GM21381 (cell line): ENCODE measurements around the gene RABGAP1L.
"Not testable (repeated sequence)": the region's sequence is repeated elsewhere in the genome, so short reads cannot be mapped to it uniquely, and the experiment has no call there.

Experiments used
- ATAC-seq: cut with Tn5 transposase; IDR thresholded peaks from one replicate; pipeline ENCODE4 v1.9.1; 2021; ENCODE audit warnings: mild to moderate bottlenecking, moderate library complexity; ENCODE audit not compliant: unreplicated experiment

RABGAP1L gene

DNA sequence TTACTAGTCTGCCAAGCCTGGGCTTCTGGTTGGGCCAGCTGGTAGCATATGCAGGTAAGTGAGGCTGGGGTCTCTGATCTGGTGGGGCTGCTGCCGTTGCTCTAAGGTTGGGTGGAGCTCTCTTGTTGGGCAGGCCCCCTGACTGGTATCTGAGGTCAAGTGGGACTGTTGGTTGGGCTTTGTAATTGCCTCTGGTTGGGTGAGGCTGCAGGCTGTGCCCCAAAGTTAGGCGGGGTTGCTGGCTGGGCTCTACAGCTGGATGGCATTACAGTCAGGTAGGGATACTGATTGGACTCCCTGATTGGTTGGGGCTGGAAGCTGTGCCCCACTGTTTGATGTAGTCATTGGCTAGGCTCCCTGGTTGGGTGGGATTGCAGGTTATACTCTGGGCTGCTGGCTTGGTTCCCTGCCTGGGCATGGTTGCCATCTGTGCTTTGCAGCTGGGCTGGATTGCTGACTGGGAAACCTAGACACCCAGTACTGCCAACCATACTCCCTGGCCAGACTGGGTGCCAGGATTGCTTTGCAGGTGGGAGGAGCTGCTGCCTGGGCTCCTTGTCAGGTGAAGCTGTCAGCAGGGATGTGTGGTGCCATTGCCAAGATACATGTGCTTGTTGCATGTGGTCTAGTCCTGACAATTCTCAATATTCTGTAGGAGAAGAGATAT, 130.5 kb downstream of the RABGAP1L start:
- ATAC-seq, result no peak

DNA sequence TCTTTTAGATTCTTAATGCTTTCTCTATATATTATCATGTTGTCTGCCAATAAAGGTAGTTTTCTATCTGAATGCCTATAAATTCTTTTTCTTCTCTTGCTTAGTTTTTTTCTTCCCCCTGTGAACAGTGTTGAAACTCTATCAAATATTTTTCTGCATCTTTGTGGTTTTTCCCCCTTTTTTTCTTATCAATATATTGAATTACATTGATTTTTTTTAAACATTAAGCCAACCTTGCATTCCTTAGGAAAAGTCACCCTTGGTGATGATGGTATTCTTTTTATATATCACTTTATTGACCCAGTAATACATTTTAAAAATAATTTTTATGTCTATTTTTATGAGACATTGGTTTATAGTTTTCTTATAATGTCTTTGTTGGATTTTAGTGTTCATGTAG, 131.7 kb downstream of the RABGAP1L start:
- no peak for ATAC-seq

DNA sequence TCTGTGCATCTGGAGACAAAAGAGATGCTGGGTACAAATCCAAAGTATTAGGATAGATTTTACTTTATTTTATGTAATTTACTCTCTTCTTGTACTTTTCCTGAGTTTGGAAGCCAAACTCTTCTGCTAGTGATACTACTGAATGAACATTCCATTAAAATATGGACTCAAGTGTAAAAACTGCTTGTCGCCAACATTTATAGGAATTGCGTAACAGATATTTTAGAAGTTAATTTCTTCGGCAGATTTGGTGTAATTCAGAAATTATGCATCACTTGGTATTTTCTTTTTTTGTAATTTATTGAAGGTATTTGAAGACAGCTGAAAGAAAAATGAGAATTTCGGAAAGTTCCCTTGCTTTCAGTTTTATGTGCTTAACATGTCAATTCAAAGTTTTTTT, 137.0 kb downstream of the RABGAP1L start:
- ATAC-seq, result no peak

DNA sequence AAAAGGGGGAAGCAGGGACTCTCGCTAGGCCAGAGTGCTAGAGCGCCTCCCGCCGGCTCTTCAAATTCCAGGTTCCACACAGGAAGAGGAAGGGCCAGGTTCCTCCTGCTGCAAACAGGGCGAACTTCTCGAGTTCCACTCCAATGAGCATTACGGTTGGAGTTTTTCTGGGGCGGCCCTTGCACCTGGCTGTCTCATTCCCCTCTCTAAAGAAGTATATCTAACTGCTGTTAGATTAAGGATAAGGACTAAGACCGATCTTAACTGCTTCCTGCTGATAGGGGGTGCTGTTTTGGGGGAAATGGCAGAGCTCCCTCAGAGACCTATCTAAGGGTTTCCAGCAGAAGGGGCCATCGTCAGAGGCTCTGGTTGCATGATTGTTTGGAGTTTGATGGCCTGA, 138.0 kb downstream of the RABGAP1L start:
- no peak for ATAC-seq

DNA sequence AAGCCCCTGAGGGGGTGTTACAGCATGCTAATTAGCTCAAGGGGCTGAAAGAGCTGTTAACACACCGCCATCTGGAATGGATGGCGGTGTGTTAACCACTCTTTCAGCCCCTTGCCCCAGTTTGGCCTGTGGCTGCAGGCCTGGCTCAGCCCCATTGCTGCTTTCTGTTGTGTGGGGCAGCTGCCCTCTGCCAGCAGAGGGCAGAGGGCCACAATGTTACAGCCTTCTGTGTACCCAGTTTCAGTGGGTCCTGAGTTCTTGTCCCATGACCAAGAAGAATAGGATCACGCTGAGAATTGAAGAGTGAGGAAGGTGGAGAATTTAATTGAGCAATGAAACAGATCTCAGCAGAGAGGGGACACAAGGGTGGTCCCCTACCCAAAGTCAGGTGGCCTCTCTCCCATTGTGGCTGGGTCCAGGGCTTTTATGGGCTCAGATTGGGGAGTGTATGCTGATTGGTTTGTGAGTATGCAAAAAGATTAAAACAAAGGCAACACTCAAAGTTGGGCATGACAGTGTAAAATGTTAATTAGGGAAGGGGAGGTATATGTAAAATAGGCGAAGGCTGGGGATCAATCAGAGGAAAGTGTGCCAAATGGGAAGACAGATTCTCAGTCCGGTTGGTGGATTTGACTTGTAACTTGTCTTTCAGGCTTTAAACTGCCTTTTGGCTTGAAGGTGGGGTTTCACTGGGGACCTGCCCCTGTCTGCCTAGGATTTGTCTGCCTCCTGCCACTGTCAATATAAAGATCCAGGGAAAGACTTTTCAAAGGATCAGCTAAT, 142.2 kb downstream of the RABGAP1L start:
- no peak for ATAC-seq

DNA sequence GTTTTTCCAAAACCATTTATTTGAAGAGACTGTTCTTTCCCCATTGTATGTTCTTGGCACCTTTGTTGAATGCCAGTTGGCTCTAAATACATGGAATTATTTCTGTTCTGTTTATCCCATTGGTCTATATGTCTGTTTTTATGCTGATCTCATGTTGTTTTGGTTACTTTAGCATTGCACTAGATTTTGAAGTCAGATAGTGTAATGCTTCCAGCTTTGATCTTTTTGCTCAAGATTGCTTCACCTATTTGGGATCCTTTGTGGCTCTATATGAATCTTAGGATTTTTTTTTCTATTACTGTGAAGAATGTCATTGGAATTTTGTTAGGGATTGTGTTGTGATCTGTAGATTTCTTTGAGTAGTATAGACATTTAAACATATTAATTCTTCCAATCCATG, 149.3 kb downstream of the RABGAP1L start:
- ATAC-seq, result no peak

DNA sequence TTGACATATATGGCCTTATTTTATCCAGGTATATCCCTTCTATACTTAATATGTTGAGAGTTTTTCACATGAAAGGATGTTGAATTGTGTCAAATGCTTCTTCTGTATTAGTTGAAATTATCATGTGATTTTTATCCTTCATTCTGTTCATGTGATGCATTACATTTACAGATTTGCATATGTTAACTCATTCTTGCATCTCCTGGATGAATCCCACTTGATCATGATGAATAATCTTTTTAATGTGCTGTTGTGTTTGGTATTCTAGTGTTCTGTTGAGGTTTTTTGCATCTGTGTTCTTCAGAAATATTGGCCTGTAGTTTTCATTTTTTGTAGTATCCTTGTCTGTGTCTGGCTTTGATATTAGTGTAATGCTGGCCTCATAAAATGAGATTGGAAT, 150.2 kb downstream of the RABGAP1L start:
- no peak for ATAC-seq

DNA sequence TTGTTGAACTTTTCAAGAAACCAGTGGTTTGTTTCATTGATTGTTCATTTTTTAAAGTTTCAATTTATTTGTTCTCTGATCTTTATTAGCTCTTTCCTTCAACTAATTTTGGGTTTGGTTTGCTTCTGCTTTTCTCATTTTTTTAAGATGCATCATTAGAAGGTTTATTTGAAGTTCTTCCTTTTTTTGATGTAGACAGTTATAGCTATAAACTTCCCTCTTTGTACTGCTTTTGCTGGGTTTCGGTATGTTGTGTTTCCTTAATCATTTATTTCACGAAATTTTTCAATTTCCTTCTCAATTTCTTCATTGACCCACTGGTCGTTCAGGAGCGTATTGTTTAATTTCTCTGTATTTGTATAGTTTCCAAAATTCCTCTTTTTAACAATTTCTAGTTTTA, 155.1 kb downstream of the RABGAP1L start:
- ATAC-seq, result no peak

DNA sequence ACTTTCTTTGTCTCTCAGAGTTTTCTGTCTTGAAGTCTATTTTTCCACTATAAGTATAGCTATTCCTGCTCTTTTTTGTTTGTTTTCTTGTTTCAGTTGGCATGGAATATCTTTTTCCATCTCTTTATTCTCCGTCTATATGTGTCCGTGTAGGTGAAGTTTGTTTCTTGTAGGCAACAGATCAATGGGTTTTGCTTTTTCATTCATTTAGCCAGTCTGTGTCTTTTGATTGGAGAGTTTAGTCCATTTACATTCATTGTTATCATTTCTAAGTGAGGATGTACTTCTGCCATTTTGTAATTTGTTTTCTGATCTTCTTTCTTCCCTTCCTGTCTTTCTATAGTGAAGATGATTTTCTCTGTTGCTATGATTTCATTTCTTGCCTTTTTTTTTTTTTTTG, 155.9 kb downstream of the RABGAP1L start:
- ATAC-seq, result no peak

DNA sequence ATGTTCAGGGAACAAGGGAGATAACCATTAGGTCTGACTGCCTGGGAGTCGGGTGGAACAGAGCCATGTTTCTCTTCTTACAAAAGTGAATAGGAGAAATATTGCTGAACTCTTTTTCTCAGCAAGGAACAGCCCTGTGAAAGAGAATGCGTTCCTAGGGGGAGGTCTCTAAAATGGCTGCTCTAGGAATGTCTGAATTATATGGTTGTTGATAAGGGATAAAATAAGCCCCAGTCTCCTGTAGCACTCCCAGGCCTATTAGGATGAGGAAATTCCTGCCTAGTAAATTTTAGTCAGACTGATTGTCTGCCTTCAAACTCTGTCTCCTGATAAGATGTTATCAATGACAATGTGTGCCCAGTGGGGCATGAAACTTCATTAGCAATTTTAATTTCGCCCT, 161.6 kb downstream of the RABGAP1L start:
- ATAC-seq, result not testable (repeated sequence)

DNA sequence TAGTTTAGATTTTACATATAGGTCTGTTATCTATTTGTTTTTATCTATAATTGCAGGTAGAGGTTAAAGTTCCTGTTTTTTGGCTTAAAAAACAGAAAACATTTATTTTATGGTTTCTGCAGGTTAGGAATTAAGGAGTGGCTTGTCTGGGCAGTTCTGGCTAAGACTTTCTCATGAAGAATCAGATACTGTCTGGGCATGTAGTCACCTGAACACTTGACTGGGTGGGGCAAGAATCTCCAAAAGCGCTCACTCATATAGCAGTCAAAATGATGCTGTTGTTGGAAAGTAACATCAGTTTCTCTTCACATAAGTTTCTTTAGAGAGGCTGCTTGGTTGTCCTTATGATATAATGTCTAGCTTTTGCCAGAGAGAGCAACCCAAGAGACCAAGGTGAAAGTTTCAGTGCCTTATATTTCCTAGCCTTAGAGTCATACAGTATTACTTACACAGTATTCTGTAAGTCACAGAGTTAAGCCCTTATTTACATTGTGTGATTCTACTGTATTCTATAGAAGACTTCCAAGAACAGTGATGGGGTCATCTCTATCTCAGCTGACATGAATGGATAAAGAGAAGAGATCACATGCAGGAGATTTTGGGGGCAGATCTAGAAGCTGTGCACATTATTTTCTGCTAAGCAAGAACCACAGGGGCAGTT, 163.0 kb downstream of the RABGAP1L start:
- ATAC-seq, result no peak

DNA sequence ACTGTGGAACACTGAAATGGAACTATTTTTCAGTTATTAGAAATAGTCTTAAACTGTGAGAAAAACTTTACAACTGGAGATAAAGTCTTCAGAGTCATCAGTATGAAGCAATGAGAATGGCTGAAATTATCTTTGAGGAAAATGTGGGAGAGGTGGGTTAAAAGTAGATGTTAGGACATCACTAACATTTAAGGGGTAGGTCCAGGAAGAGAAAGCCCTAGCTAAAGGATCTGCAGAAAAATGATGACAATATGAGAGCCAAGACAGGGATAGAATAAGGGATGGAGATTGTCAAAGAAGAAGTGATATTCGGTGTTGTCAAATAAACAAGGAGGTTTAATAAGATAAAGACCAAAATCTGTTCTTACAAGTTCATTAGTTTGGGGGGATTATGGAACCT, 165.2 kb downstream of the RABGAP1L start:
- ATAC-seq, result no peak

DNA sequence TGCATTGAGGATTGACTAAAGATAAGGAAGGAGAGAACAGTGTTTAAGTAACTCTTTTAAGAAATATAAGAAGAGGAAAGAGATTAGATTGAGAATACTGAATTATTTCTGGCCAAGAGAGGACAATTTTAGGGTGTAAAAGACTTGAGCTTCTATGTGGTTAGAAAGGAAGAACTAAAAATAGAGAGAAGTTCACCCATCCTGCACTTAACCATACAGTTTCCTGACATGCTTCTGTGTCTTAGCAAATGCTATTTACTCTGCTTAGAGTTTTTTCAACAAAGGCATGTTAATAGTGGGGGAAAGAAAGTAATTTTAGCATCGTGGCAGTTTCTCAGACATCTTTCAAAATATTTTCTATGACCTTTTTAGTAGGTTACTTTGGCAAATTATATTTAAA, 165.6 kb downstream of the RABGAP1L start:
- no peak for ATAC-seq

DNA sequence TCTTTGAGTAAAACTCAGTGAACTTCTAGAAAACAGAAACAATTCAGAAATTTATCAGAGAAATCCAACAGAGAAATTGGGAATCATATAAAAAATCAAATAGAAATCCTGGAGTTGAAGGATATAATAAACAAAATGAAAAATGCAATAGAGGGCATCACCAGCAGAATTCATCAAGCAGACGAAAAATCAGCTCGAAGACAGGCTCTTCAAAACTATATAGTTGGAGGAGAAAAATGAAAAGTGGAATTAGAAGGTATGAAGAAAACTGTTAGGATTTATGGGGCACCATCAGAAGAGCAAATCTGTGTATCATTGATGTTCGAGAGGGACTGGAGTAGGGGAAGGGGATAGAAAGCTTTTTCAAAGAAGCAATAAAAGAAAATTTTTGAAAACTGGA, 167.0 kb downstream of the RABGAP1L start:
- no peak for ATAC-seq

DNA sequence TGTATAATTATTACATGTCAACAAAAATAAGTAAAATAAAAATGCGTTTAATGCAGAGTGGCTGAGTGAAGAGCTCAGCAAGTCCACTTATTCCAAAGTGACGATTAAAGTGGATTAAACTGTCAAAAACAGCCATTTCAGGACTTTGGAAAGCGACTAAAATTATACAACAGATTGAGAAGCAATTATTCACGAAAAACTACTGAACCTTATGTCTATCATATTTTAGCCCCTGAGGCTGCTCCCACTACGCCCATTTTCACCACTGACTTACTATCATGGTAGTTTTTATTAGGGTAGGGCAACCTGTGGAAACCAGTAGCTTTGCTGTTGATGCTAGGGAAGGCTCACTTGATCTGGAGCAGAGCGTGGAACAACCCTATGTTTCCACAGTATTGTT, 174.1 kb downstream of the RABGAP1L start:
- no peak for ATAC-seq

DNA sequence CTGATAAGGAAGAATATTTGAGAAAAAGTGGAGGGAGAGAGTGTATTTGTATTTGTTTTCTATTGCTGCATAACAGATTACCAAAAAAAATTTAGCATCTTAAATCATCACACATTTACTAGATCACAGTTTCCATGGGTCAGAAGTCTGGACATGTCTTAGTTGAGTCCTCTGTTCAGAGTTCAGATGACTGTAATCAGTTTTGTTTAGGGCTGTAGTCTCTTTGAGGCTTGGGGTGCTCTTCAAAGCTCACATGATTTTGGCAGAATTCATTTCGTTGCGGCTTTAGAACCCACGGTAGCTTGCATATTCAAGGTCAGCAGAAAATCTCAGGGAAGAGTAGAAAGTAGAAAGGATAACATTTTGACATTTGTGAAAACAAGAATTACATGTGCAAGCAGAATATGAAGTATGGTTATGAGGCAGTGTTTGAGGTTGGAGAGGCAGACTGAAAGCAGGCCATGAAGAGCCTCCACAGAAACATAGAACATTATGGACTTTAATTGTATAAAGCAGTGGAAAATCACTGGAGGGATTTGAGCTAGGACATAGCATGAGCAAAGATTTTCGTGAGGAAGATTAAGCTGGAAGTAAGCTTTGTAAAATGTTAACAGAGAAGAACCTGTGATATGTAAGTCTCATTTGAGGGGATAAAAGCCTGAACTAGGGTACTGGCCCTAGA, 177.8 kb downstream of the RABGAP1L start:
- ATAC-seq, result no peak

DNA sequence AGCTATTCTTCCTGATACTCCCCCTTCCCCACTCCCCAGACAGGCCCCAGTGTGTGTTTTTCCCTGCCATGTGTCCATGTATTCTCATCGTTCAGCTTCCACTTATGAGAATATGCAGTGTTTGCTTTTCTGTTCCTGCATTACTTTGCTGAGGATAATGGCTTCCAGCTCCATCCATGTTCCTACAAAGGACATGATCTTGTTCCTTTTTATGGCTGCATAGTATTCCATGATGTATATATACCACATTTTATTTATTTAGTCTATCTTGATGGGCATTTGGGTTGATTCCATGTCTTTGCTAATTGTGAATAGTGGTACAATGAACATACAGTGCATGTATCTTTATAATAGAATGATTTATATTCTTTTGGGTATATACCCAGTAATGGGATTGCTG, 181.1 kb downstream of the RABGAP1L start:
- ATAC-seq, result not testable (repeated sequence)

DNA sequence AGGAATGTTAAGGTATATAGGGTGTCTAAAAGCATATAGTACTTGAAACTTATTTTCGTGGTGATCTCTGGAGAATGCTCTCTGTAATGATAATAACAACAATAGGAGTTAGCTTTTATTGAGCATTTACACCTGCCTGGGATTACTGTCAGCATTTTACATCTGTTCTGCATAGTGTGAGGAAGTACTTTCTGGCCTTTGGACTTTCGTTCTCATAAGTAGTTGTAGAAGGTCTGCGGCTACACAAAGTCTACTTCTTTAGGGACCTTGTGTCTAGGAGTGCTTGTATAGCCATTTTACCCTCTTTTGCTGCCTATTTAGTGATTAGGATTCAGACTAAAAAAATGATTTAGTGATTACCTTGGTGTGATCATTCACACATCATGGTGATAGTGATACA, 184.8 kb downstream of the RABGAP1L start:
- no peak for ATAC-seq

DNA sequence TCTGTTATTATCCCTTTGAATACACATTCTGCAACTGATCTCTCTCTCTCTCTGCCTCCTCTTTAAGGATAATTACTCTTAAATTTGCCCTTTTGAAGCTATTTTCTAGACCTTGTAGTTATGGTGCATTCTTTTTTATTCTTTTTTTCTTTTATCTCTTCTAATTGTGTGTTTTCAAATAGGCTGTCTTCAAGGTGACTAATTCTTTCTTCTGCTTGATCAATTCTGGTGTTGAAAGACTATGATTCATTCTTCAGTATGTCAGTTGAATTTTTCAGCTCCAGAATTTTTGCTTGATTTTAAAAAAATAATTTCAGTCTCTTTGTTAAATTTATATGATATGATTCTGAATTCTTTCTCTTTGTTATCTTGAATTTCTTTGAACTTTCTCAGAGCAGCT, 192.8 kb downstream of the RABGAP1L start:
- ATAC-seq, result no peak

DNA sequence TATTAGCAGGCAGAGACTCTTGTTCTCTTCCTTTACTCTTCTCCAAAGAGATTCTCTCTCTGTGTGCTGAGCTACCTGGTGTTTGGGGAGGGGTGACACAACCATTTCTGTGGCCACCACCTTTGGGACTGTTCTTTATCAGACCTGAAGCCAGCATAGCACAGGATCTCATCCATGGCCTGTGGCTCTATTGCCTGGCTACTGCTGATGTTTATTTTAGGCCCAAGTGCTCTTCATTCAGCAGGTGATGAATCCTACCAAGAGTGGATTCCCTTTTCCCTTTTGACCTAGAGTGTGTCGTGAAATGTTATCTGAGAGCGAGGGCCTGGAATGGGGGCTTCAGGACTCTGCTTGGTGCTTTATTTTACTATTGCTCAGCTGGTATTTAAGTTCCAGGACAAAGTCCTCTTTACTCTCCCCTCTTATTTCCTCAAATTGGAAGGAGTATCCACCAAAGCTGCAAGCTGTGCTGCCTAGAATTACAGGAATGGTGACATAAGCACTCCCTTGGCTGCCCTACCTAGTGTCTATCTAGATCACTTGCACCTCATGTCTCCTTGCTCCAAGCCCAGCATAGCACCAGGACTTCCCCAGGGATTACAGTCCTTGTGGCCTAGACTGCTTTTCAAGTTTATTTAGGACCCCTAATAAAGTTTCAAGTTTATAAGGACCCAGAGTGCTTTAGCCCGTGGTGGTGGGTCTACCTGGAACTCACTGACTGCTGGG, 193.7 kb downstream of the RABGAP1L start:
- no peak for ATAC-seq

DNA sequence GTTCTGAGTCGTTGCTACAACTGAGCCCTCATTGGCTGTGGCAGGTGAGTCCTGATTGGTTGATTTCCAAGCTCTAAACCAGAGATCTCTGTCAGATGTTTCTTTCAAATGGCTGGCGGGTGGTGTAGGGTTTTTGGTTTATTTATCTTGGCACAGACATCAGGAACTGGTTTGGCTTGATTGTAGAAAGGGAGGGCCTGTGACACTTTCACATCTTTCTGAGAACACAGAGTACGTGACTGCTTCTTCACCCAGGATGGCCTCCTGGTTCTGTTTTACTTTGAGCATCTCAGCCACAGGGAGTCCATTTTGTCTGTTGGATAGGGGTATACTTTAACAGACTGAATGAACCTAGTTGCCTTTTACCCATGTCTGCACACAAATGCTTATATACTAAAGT, 199.0 kb downstream of the RABGAP1L start:
- no peak for ATAC-seq
